Measurements from ENCODE around the gene ASAP3.

Gene ASAP3

GRCh38 chr1:23400324-23401114 lies 83.5 kb downstream of the ASAP3 start:
- no peak overlapping the region for H3K27ac Mint-ChIP-seq

GRCh38 chr1:23399229-23399628 lies 84.8 kb downstream of the ASAP3 start:
- no peak for ATAC-seq
- no peak overlapping the region for H3K4me3 Mint-ChIP-seq
- H3K36me3 Mint-ChIP-seq (ENCODE audit: low read depth): peaks cover 2% of the 10 kb centered on the region
- no peak for DNase-seq
- H3K9me3 Mint-ChIP-seq: no peaks in the 10 kb centered on the region
- peaks cover 8% of the 10 kb centered on the region for H3K4me1 Mint-ChIP-seq
- H3K27me3 Mint-ChIP-seq: no peaks in the 10 kb centered on the region
- H3K27ac Mint-ChIP-seq: no peak overlapping the region

More at GRCh38 chr1:23400324-23401114, 83.5 kb downstream of the ASAP3 start:
- peaks cover 2% of the 10 kb centered on the region for H3K36me3 Mint-ChIP-seq (ENCODE audit: low read depth)
- DNase-seq: no peak
- no peaks in the 10 kb centered on the region for H3K9me3 Mint-ChIP-seq
- H3K4me3 Mint-ChIP-seq: no peak overlapping the region
- ATAC-seq: no peak
- peaks cover 11% of the 10 kb centered on the region for H3K4me1 Mint-ChIP-seq
- no peaks in the 10 kb centered on the region for H3K27me3 Mint-ChIP-seq

GRCh38 chr1:23397908-23398307 lies 86.1 kb downstream of the ASAP3 start:
- Mint-ChIP-seq H3K27me3 (no peaks in the 10 kb centered on the region), H3K36me3 (ENCODE audit: low read depth) (peaks cover 2% of the 10 kb centered on the region), H3K4me3 (no peak overlapping the region), H3K4me1 (peaks cover 3% of the 10 kb centered on the region), H3K9me3 (no peaks in the 10 kb centered on the region), H3K27ac (no peak overlapping the region)
- ATAC-seq: no peak
- no peak for DNase-seq

- Mint-ChIP-seq H3K4me1 (peaks cover 3% of the 10 kb centered on the region), H3K9me3 (no peaks in the 10 kb centered on the region), H3K27ac (no peak overlapping the region), H3K4me3 (no peak overlapping the region), H3K36me3 (ENCODE audit: low read depth) (peaks cover 2% of the 10 kb centered on the region), H3K27me3 (no peaks in the 10 kb centered on the region)
- ATAC-seq (no peak), DNase-seq (no peak)
These were observed 87.6 kb downstream of the ASAP3 start for GRCh38 chr1:23396380-23396779.

- H3K9me3 Mint-ChIP-seq: no peaks in the 10 kb centered on the region
- H3K27ac Mint-ChIP-seq: no peak overlapping the region
- H3K4me3 Mint-ChIP-seq: no peak overlapping the region
- DNase-seq (no peak), ATAC-seq (no peak)
- peaks cover 3% of the 10 kb centered on the region for H3K4me1 Mint-ChIP-seq
- H3K36me3 Mint-ChIP-seq (ENCODE audit: low read depth): peaks cover 2% of the 10 kb centered on the region
- H3K27me3 Mint-ChIP-seq: no peaks in the 10 kb centered on the region
These were observed 88.1 kb downstream of the ASAP3 start for GRCh38 chr1:23395849-23396248.

GRCh38 chr1:23395154-23395724 lies 88.7 kb downstream of the ASAP3 start:
- ATAC-seq: no peak
- no peaks in the 10 kb centered on the region for H3K27me3 Mint-ChIP-seq
- no peaks in the 10 kb centered on the region for H3K9me3 Mint-ChIP-seq
- no peak for DNase-seq
- peaks cover 2% of the 10 kb centered on the region for H3K36me3 Mint-ChIP-seq (ENCODE audit: low read depth)
- no peak overlapping the region for H3K27ac Mint-ChIP-seq
- no peak overlapping the region for H3K4me3 Mint-ChIP-seq
- H3K4me1 Mint-ChIP-seq: peaks cover 3% of the 10 kb centered on the region

GRCh38 chr1:23394684-23395083 lies 89.3 kb downstream of the ASAP3 start:
- no peaks in the 10 kb centered on the region for H3K27me3 Mint-ChIP-seq
- H3K27ac Mint-ChIP-seq: no peak overlapping the region
- no peak overlapping the region for H3K4me3 Mint-ChIP-seq
- no peak for ATAC-seq
- H3K36me3 Mint-ChIP-seq (ENCODE audit: low read depth): peaks cover 2% of the 10 kb centered on the region
- peaks cover 3% of the 10 kb centered on the region for H3K4me1 Mint-ChIP-seq
- H3K9me3 Mint-ChIP-seq: no peaks in the 10 kb centered on the region
- DNase-seq: no peak

GRCh38 chr1:23394181-23394580 lies 89.8 kb downstream of the ASAP3 start:
- H3K27ac Mint-ChIP-seq: no peak overlapping the region
- DNase-seq (no peak), ATAC-seq (no peak)
- no peaks in the 10 kb centered on the region for H3K27me3 Mint-ChIP-seq
- peaks cover 2% of the 10 kb centered on the region for H3K36me3 Mint-ChIP-seq (ENCODE audit: low read depth)
- no peak overlapping the region for H3K4me3 Mint-ChIP-seq
- peaks cover 3% of the 10 kb centered on the region for H3K4me1 Mint-ChIP-seq
- no peaks in the 10 kb centered on the region for H3K9me3 Mint-ChIP-seq

- Mint-ChIP-seq H3K27ac (no peak overlapping the region), H3K4me1 (peaks cover 3% of the 10 kb centered on the region), H3K4me3 (no peak overlapping the region), H3K27me3 (no peaks in the 10 kb centered on the region), H3K36me3 (ENCODE audit: low read depth) (peaks cover 2% of the 10 kb centered on the region), H3K9me3 (no peaks in the 10 kb centered on the region)
- no peak for DNase-seq
- no peak for ATAC-seq
These were observed 90.3 kb downstream of the ASAP3 start for GRCh38 chr1:23393706-23394105.

- Mint-ChIP-seq H3K4me1 (peaks cover 3% of the 10 kb centered on the region), H3K36me3 (ENCODE audit: low read depth) (peaks cover 2% of the 10 kb centered on the region), H3K9me3 (no peaks in the 10 kb centered on the region), H3K4me3 (no peak overlapping the region), H3K27ac (no peak overlapping the region), H3K27me3 (no peaks in the 10 kb centered on the region)
- DNase-seq (no peak), ATAC-seq (no peak)
These were observed 91.7 kb downstream of the ASAP3 start for GRCh38 chr1:23392125-23392855.

GRCh38 chr1:23389837-23390321 lies 94.1 kb downstream of the ASAP3 start:
- Mint-ChIP-seq H3K27ac (no peak overlapping the region), H3K27me3 (no peaks in the 10 kb centered on the region), H3K36me3 (ENCODE audit: low read depth) (no peaks in the 10 kb centered on the region), H3K4me3 (no peak overlapping the region), H3K9me3 (no peaks in the 10 kb centered on the region), H3K4me1 (no peaks in the 10 kb centered on the region)
- no peak for DNase-seq
- ATAC-seq: no peak

GRCh38 chr1:23387494-23387893 lies 96.5 kb downstream of the ASAP3 start:
- Mint-ChIP-seq H3K9me3 (no peaks in the 10 kb centered on the region), H3K27me3 (no peaks in the 10 kb centered on the region), H3K4me3 (no peak overlapping the region), H3K36me3 (ENCODE audit: low read depth) (no peaks in the 10 kb centered on the region), H3K27ac (no peak overlapping the region), H3K4me1 (no peaks in the 10 kb centered on the region)
- DNase-seq (no peak), ATAC-seq (no peak)

- H3K4me3 Mint-ChIP-seq: no peak overlapping the region
- no peak overlapping the region for H3K27ac Mint-ChIP-seq
- H3K4me1 Mint-ChIP-seq: no peaks in the 10 kb centered on the region
- ATAC-seq (no peak), DNase-seq (no peak)
- H3K27me3 Mint-ChIP-seq: no peaks in the 10 kb centered on the region
- H3K36me3 Mint-ChIP-seq (ENCODE audit: low read depth): no peaks in the 10 kb centered on the region
- H3K9me3 Mint-ChIP-seq: no peaks in the 10 kb centered on the region
These were observed 98.8 kb downstream of the ASAP3 start for GRCh38 chr1:23385119-23385621.

GRCh38 chr1:23384312-23385058 lies 99.5 kb downstream of the ASAP3 start:
- Mint-ChIP-seq H3K27ac (no peak overlapping the region), H3K27me3 (no peaks in the 10 kb centered on the region), H3K4me1 (no peaks in the 10 kb centered on the region), H3K9me3 (no peaks in the 10 kb centered on the region), H3K4me3 (no peak overlapping the region), H3K36me3 (ENCODE audit: low read depth) (no peaks in the 10 kb centered on the region)
- ATAC-seq (no peak), DNase-seq (no peak)
